HG03469 (cell line): ENCODE data around the gene FNDC11.

Source experiments
- ATAC-seq: cut with Tn5 transposase; IDR thresholded peaks from one replicate; pipeline ENCODE4 v1.9.1; 2021; ENCODE audit warnings: mild to moderate bottlenecking, moderate library complexity, moderate number of reproducible peaks; ENCODE audit not compliant: unreplicated experiment

The FNDC11 gene

GRCh38 chr20:63577317-63577894 is 23.4 kb downstream of the FNDC11 start:
- no peak for ATAC-seq

DNA sequence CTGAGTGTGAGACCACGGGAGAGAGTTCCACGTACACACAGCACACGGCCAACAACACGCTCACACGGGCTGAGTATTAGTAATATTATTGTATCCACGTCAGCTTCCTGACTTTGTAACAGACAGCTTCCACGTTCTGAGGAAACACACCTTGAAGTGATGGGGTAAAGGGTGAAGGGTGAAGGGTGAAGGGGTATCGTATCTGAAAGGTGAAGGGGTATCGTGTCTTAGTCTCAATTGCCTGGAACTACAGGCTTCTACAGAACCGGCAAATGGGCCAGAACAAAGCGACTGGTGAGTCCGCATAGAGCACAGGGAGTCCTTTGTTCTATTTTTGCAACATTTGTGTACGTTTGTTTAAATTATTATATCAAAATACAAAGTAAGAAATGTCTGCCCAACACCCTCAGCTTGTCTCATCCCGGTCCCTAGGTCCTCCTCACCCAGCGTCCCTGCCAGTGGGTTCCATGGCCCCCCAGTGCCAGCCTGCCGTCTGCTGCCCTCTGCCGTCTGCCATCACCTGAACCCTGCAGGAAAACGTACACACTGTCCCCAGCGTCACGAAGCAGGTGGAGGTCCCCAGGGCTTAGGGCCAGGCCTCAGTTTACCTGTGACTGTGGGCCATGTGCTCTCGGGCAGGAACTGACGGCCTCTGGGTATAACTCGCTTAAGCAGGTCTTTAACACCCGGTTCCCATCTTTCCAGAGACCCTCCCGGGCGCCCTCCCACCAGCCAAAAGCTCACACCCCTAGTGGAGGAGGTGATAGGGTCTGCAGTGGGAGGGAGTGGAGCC is 24.5 kb downstream of the FNDC11 start:
- no peak for ATAC-seq

GRCh38 chr20:63579017-63579694 is 25.2 kb downstream of the FNDC11 start:
- ATAC-seq = no peak

DNA sequence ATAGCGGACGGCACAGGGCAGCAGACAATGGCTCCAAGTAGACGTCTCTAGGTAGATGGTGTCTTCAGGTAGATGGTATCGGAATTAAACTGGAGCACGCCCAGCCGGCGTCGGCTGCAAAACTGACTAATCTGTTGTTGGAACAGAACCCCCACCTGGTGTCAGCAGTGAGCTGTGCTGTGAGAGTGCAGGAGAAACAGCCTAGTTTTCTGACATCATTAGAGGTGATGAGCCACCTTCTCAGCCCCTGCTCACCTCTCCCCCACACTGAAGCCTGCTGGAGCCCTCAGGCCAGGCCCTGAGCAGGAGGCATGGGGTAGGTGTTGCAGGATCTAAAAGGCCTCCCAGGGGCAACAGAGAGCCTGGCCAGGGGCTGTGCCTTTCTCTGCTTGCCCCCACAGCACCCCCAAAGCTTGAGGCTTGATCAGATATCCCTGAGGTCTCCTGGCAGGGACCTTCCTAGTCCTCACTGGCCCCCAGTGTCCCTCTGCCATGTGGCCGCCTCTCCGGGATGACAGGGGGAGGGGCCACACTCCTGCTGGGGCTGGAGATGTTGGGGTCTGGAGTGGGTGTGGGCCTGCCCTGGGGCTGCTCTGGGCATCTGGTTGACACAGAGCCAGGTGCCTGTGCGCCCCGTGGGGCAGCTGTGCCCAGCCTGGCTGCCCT is 27.0 kb downstream of the FNDC11 start:
- ATAC-seq = no peak

DNA sequence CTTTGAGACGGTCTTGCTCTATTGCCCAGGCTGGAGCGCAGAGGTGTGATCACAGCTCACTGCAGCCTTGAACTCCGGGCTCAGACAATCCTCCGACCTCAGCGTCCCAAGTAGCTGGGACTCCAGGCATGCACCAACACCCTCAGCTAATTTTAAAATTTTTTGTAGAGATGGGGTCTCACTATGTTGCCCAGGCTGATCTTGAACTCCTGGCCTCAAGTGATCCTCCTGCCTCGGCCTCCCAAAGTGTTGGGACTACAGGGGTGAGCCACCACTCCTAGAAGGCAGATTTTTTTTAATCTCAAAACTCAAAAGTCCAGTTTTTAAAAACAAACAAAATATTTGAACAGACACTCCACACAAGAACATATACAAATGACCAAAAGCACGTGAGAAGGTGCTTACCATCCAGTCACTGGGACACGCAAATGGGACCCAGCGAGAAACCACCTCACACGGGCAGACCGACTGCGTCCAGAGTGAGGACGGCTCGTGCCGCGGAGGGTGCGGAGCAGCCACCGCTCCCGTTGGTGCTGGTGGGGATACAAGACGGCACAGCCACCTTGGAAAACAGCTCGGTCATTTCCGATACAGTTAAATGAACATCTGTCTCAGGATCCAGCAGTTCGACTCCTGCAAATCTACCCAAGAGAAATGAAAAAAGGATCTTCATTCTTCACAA is 28.6 kb downstream of the FNDC11 start:
- ATAC-seq = no peak

GRCh38 chr20:63585616-63586565 is 31.9 kb downstream of the FNDC11 start:
- ATAC-seq = no peak

- ATAC-seq = no peak
Observed at GRCh38 chr20:63586797-63587196, 32.8 kb downstream of the FNDC11 start.

GRCh38 chr20:63587256-63587655 is 33.3 kb downstream of the FNDC11 start:
- ATAC-seq = no peak

DNA sequence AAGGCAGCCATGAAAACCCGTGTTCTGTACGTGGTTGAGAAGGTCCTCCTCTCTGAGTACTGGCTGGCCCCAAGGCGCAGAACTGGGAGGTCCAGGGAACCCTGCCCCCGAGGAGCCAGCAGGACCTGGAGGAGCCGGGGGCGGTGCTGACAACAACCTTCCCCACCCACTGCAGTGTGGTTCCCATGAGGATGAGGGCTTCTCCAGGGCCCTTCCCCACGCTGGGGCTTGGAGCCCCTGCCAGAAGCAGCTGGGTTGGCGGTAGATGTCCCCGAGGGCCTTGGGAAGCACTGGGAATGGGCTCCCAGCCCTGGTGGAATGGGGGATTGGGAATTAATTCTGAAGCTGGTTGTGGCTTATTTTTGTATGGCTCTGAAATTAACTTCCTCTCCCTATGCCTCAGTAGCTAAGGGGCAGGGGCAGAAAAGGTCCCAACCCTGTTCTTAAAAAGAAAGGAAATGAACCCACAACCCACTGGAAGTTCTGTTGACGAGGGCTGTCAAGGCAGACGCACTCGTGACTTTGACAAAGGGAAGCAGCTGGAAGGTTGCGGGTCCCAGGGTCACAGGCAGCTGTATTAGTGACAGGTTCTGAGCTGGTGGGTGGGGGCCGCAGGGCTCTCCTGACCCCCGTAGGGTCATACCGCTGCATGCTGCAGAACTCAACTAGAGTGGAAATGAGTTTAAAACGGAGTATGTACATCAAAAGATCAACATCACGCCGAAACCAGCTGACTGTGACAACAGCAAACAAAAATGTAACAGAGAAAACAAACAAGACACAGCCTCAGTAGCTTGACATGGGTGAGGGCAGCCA is 34.0 kb downstream of the FNDC11 start:
- ATAC-seq = no peak

DNA sequence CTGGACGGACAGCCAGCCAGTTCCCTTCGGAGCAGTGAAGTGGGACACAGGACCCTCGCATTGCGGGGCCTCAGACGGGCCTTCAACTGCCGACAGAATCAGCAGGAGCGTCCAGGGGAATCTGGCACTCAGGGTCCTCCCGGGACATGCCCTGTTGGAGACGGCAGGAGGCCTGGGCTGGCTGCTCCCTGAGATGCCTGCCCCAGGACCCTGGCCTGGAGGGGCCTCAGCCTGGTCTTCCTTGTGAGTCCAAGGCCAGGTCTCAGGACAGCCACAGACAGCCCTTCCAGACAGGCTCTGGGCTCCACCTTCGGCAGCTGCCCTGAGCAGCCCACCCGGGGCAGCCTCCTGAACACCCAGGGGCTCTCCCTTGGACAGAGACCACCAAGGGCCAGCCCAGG is 34.7 kb downstream of the FNDC11 start:
- no peak for ATAC-seq

GRCh38 chr20:63589261-63590217 is 35.6 kb downstream of the FNDC11 start:
- no peak for ATAC-seq

GRCh38 chr20:63590218-63591146 is 36.5 kb downstream of the FNDC11 start:
- no peak for ATAC-seq

GRCh38 chr20:63591147-63591533 is 37.2 kb downstream of the FNDC11 start:
- ATAC-seq = no peak

DNA sequence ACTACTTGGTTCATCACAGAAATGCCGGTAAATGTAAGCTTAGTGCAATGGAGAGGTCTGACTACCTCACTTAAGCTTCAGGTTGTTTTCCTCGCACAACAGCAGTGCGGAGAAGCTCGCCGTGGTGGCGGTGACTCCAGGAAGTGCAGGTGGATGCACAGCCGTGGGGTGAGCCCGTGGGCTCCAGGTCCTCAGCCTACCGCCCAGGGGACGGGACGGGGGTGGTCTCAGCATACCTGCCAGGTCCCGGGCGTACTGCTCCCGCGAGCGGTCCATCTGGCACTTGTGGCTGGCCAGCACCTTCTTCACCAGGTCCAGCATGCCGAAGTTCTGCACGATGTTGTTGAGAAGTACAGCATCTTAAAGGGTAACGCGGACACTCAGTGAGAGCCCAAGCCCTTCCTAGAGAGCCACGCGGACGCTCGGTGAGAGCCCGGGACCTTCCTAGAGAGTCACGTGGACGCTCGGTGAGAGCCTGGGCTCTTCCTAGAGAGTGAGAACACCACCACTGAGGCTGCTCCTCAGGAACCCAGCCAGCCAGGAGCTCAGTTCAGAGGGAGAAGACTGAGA is 37.9 kb downstream of the FNDC11 start:
- no peak for ATAC-seq

- ATAC-seq = no peak
Observed at GRCh38 chr20:63592661-63593060, 38.7 kb downstream of the FNDC11 start.

DNA sequence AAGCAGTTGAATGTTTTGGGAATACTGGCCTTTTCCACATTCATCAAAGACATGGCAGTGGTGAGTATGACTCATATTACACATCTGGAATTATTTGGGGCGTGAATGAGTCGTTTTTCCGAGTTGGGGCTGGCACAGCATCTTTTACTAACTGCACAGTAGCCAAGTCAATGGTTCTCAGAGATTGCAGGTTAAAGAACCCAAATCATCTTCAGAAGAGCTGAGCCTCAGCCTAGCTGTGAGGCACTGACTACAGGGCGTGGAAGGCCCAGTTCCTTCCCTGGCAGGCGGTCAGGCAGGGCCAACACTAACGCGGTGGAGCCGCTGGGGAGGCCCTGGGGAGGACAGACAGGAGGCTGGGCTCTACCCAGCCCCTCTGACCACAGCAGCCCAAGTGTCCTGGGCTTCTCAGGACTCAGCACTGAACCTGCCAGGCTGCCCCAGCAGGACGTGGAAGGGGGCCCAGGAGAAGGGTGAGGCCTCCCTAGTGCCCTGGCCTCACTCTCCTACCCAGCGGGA is 40.1 kb downstream of the FNDC11 start:
- no peak for ATAC-seq
